Hepatocyte (in vitro differentiated cells): Measurements from ENCODE around the gene STK39.

Experiments used
- EZH2 ChIP-seq: fragments of 200-600 bp; sonication (generic); IDR thresholded peaks from 2 replicates; pipeline ENCODE4 v1.6.1; 2016; ENCODE audit warnings: antibody characterized with exemption, mild to moderate bottlenecking, borderline replicate concordance
- TF ChIP-seq, protein P1 (sequence below): fragments of 200-600 bp; sonication (generic); IDR thresholded peaks from 2 replicates; pipeline ENCODE4 v1.5.1; 2016; ENCODE audit warnings: antibody characterized with exemption, mild to moderate bottlenecking; ENCODE audit not compliant: poor library complexity

DNA sequence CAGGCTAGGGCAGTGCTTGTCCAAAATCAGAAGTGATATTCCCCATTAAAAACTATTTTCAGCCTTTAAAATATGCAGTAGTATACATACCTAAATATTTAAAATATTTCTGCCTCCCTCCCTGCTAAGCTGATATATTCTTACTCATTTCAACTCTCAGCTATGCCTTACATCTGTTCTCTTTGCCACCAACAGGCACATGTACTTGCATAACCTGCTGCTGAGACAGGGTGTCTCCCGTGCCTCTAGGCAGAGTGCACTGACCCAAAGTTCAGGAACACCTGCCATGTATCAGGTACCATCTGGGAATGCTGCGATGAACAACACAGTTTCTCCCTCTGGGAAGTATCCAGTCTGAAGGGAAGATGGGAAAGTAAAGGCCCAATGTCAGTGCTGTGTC is 91.7 kb downstream of the STK39 start:
- TF ChIP-seq, protein P1, sequence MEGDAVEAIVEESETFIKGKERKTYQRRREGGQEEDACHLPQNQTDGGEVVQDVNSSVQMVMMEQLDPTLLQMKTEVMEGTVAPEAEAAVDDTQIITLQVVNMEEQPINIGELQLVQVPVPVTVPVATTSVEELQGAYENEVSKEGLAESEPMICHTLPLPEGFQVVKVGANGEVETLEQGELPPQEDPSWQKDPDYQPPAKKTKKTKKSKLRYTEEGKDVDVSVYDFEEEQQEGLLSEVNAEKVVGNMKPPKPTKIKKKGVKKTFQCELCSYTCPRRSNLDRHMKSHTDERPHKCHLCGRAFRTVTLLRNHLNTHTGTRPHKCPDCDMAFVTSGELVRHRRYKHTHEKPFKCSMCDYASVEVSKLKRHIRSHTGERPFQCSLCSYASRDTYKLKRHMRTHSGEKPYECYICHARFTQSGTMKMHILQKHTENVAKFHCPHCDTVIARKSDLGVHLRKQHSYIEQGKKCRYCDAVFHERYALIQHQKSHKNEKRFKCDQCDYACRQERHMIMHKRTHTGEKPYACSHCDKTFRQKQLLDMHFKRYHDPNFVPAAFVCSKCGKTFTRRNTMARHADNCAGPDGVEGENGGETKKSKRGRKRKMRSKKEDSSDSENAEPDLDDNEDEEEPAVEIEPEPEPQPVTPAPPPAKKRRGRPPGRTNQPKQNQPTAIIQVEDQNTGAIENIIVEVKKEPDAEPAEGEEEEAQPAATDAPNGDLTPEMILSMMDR = no peak
- TF ChIP-seq EZH2 = no peak
